Activated CD4-positive, alpha-beta T cell treated with anti-CD3 and anti-CD28 coated beads, Interleukin-2, amount 10 ng/mL, durations not matched to agents 7 days and 5 days (primary cell): ENCODE data around the gene NUP210L. TPM values are rescaled to one million over a fixed set of nuclear protein-coding genes. Genes with fewer than 3 reads are reported as not detected.

Source experiments
- CTCF ChIA-PET: fragments of 350-600 bp; sonication (Branson Sonifier 250); formaldehyde crosslinking; loops from one replicate; lab custom pipeline; 2021; ENCODE audit warnings: antibody characterized with exemption; lab: Charles Lee
- POLR2A ChIA-PET: fragments of 350-600 bp; sonication (Branson Sonifier 250); formaldehyde crosslinking; loops from one replicate; lab custom pipeline; 2021; ENCODE audit warnings: antibody characterized with exemption; lab: Charles Lee
- DNase-seq: peaks from one replicate; pipeline ENCODE4 v3.0.0-alpha.2; 2020
- H3K27ac Mint-ChIP-seq: one replicate; pipeline ENCODE4 v1.8.0; 2021; ENCODE audit warnings: mild to moderate bottlenecking, moderate library complexity, mixed read lengths
- H3K27me3 Mint-ChIP-seq: one replicate; pipeline ENCODE4 v1.8.0; 2021; ENCODE audit warnings: mixed read lengths
- H3K36me3 Mint-ChIP-seq: one replicate; pipeline ENCODE4 v1.8.0; 2021; ENCODE audit warnings: low read depth, mixed read lengths
- H3K4me1 Mint-ChIP-seq: one replicate; pipeline ENCODE4 v1.8.0; 2021; ENCODE audit warnings: mixed read lengths
- H3K4me3 Mint-ChIP-seq: one replicate; pipeline ENCODE4 v1.8.0; 2021; ENCODE audit warnings: mild to moderate bottlenecking, moderate library complexity, mixed read lengths
- H3K9me3 Mint-ChIP-seq: one replicate; pipeline ENCODE4 v1.8.0; 2021; ENCODE audit warnings: mixed read lengths
- total RNA-seq, 2 experiments: library from RNA; stranded (reverse); gene quantifications; one replicate each; pipeline ENCODE4 v1.2.3, GENCODE V29; 2021

Gene NUP210L
- total RNA-seq, 2 experiments from 2014 or later, result 0.04 to 0.12 TPM

DNA sequence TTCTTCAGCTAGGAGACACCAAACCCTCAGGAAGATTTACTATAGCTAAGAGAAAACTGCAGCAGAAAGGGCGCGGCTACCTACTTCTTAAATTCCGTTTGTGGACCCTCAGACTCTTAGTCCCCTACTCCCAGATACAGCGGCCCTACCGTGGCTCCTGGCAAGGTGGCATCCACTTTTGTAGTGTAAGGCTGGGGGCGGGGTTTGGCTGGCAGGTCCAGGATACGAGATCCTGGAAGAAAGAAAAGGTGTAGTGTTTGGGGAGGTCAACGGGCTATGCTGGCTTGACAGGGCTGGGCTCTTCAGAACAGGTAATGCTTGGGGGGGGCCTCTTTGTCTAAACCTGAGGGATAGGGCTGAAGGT is 186.9 kb downstream of the NUP210L start:
- peaks cover 63% of the 10 kb centered on the region for H3K4me1 Mint-ChIP-seq
- ChIA-PET CTCF (interaction anchor here (0.6 to 3.5 kb wide), 13 partner anchors 8 to 288 kb away, joined by 3 to 25 read pairs (median 3); partner anchors contain the start of genes CRTC2, DENND4B, JTB and RAB13), POLR2A (interaction anchor here (0.7 to 1.7 kb wide), 3 partner anchors 10 to 22 kb away, joined by 3 to 9 read pairs (median 6); partner anchors contain the start of genes JTB and RPS27)
- H3K4me3 Mint-ChIP-seq, result peak overlapping the region; percentile 88
- H3K36me3 Mint-ChIP-seq, result peaks cover 4% of the 10 kb centered on the region
- no peak for DNase-seq
- H3K9me3 Mint-ChIP-seq, result no peaks in the 10 kb centered on the region
- peak overlapping the region; percentile 95 for H3K27ac Mint-ChIP-seq
- no peaks in the 10 kb centered on the region for H3K27me3 Mint-ChIP-seq

DNA sequence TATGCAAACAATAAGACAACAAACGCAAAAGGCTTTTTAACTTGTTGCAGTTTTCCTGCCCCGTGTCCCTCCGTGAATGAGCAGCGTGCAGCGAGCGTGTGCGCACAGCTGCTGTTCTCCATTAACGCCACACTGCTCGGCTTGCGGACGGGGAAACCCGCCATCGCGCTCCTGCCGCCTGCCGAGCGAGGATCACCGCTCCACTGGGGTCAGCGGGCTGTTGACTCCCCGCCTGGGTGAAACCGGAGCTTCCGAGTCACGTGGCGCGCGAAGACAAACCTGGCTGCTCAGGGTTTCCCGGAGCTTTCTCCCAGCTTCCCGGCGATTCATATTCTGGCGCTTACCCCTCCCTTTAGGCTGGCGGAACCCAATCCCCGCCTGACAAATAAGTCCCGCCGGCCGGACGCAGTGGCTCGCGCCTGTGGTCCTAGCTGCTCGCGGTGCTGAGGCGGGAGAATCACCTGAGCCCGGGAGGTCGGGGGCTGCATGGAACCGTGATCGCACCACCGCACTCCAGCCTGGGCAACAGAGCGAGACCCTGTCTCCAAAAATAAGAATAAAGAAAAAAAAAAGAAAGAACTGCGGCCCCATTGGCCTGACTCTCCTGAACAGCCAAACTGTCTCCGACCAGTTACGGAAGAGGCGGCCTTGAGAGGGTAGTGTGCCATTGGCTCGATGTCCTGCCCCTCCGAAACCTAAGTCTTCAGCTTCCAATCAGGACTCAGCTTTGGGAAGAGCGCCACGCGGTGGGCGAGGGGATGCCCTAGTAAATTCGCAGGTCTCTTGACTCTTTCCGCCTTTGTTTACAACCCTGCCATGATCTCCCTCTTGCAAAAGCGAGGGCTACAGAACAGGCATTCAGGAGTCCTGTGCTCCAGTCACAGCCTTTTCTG is 187.5 kb downstream of the NUP210L start, which contains the start of gene CREB3L4:
Gene CREB3L4 (plus strand): TSS at position 796 of the 893 bp plus-strand sequence. CDS start 624 bp downstream, outside the sequence.
- H3K27me3 Mint-ChIP-seq, result no peaks in the 10 kb centered on the region
- ChIA-PET POLR2A (interaction anchor here (0.6 to 1.7 kb wide), 6 partner anchors 9 to 196 kb away, joined by 3 to 9 read pairs (median 5); partner anchors contain the start of genes CRTC2, JTB and RPS27), CTCF (interaction anchor here (0.6 to 3.5 kb wide), 18 partner anchors 9 to 296 kb away, joined by 3 to 25 read pairs (median 3); partner anchors contain the start of genes CRTC2, DENND4B, ILF2 and JTB)
- H3K4me3 Mint-ChIP-seq, result peak within 1 kb of the TSS; percentile 88
- H3K27ac Mint-ChIP-seq, result peak within 1 kb of the TSS; percentile 95
- DNase-seq, result peak; percentile 90
- H3K4me1 Mint-ChIP-seq, result peaks cover 62% of the 10 kb centered on the region
- H3K9me3 Mint-ChIP-seq, result no peaks in the 10 kb centered on the region
- peaks cover 4% of the 10 kb centered on the region for H3K36me3 Mint-ChIP-seq

DNA sequence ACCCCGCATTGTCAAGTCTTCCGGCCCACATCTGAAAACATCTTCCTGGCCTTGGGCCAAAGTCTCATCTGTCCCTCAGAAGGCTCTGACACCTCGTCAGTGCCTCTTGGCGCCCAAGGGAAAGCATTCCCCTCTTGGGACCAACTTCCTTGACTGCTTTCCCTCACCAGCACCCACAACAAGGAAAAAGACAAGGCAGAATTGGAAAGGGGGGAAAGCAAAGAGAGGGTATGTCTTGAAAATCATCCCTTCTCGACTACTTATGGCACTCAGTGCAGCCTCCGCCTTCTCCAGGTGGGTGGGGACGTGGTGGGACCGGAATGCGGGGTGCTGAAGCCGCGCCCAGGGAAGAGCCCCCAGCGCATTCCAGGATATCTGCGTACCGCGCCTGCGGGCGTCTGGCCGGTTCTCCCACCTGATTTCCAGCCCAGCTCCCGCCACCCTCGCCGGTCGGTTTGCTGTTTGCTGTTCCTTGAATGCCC is 191.0 kb downstream of the NUP210L start:
- no peak for DNase-seq
- peak overlapping the region; percentile 81 for H3K4me3 Mint-ChIP-seq
- ChIA-PET POLR2A (interaction anchor here (2.1 kb wide), 1 partner anchor 18 kb away, joined by 6 read pairs; no protein-coding TSS in a partner anchor), CTCF (interaction anchor here (1.2 to 2.2 kb wide), 5 partner anchors 10 to 24 kb away, joined by 4 to 13 read pairs (median 7); partner anchors contain the start of genes DENND4B and RAB13)
- peaks cover 19% of the 10 kb centered on the region for H3K36me3 Mint-ChIP-seq
- H3K27me3 Mint-ChIP-seq, result no peaks in the 10 kb centered on the region
- H3K27ac Mint-ChIP-seq, result peak overlapping the region; percentile 91
- H3K9me3 Mint-ChIP-seq, result no peaks in the 10 kb centered on the region
- H3K4me1 Mint-ChIP-seq, result peaks cover 69% of the 10 kb centered on the region

DNA sequence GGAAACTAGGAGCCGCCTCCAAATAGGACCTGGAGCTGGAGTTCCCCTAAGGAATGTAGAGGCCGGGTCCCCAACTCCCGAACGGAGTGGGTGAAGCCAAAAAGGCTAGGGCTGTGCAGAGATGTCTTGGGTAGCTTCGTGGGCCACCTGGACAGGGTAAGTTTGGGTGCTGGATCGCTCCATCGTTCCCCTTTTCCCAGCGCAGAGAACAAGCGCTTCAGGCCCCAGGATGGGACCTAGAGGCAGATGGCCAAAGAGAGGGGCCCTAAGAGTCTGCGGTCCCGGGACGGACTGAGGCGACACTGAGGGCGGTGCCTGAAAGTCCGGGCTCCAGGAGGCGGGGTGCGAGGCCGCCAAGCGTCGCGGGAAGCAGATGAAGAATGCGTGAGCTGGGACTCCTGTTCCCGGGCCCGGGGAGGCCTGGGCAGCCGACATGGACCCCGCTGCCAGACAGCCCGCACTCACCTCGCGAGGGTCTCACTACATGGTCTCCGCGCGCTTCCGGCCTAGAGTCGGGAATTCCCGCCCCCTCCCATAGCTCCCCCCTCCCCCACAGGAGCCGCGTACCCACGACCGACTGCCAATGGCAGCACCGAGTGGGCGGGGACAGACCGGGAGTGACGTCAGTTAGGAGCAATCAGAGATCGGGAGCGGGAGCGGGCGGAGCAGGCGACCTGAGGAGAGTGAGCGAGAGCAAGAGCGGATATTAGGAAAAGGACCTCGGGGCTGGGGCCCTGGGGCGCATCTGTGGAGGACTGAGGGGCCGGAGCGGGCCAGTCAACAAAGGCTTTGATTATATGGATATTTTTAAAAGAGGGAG is 191.6 kb downstream of the NUP210L start, which contains the start of gene SLC39A1:
Gene SLC39A1 (minus strand): TSS at position 508 of the 820 bp plus-strand sequence. CDS start 822 bp downstream, outside the sequence.
- Mint-ChIP-seq H3K27me3 (no peaks in the 10 kb centered on the region), H3K36me3 (peaks cover 19% of the 10 kb centered on the region), H3K4me1 (peaks cover 68% of the 10 kb centered on the region), H3K9me3 (no peaks in the 10 kb centered on the region), H3K27ac (peak within 1 kb of the TSS; percentile 91), H3K4me3 (peak within 1 kb of the TSS; percentile 81)
- DNase-seq, result peak; percentile 97
- POLR2A ChIA-PET, result interaction anchor here (0.5 to 2.1 kb wide), 4 partner anchors 17 to 309 kb away, joined by 3 to 13 read pairs (median 4); no protein-coding TSS in a partner anchor
- CTCF ChIA-PET, result interaction anchor here (1.2 to 2.2 kb wide), 7 partner anchors 9 to 24 kb away, joined by 4 to 13 read pairs (median 7); partner anchors contain the start of genes DENND4B, JTB and RAB13

DNA sequence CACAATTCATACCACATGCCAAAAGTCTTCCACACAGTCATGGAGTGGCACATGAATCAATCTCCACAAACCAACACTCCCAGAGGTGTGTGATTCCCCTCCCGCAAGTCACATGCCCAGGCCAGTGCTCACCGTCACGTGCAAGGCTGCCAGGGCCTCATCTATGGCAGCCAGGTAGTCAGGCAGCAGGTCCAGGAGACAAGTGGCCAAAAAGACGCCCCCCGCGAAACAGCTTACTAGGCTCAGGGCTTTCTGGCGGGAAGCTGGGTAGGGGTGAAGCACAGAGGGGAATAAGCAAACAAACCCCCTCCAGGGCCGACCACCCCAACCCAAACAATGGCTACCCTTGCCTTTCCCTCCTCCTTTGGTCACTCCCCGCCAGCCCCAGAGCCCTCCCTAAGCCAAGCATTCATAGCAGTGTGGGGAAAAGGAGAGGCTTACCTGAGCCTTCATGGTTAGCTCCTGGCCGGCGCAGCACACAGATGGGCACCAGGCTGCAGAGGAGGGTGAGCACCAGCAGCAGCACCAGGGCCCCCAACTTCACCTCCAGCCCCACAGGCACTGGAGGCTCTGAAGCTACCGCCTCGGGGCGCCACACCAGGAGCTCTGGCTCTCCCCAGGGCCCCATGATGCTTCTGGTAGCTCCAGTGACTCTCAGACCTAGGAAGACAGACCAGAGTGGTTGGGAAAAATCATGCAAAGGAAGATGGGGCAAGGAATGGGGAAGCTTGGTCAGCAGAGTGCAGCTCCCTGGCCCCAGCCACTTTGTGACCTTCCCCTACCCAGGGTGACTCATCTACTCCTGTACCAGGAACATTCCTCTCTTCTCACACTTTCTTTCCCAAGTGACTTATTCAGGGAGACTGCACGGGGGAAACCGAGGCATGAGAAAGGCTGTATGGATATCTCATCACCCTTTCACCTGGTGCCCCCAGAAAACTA is 192.5 kb downstream of the NUP210L start:
- Mint-ChIP-seq H3K4me1 (peaks cover 60% of the 10 kb centered on the region), H3K36me3 (peaks cover 19% of the 10 kb centered on the region), H3K27ac (peak overlapping the region; percentile 91), H3K9me3 (no peaks in the 10 kb centered on the region), H3K27me3 (no peaks in the 10 kb centered on the region), H3K4me3 (peak overlapping the region; percentile 81)
- POLR2A ChIA-PET, result interaction anchor here (0.5 to 2.1 kb wide), 2 partner anchors 17 to 270 kb away, joined by 6 to 13 read pairs; no protein-coding TSS in a partner anchor
- no peak for DNase-seq
- CTCF ChIA-PET, result interaction anchor here (1.2 to 2.2 kb wide), 7 partner anchors 8 to 25 kb away, joined by 4 to 13 read pairs (median 7); partner anchors contain the start of genes DENND4B, JTB and RAB13

DNA sequence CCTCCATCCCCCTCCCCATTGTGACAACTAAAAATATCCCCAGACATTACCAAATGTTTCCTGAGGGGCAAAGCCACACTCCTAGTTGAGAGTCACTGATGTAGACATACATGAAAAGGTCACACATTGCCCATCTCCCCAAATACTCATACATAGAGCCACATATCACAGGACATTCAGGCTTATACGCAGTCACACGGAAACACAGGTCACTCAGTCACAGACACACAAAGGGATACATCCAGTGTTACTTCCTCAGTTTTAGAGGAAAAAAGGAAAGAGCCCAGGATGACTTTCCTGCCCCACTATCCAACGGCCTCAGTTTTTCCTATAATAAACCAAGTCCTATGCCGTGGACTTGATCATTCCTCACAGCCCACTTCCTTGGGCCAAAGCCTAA is 193.5 kb downstream of the NUP210L start:
- Mint-ChIP-seq H3K27me3 (no peaks in the 10 kb centered on the region), H3K36me3 (peaks cover 25% of the 10 kb centered on the region), H3K27ac (no peak overlapping the region), H3K9me3 (no peaks in the 10 kb centered on the region), H3K4me1 (peaks cover 61% of the 10 kb centered on the region), H3K4me3 (peak overlapping the region; percentile 81)
- no peak for DNase-seq
- ChIA-PET CTCF (interaction anchor here (2.1 kb wide), 1 partner anchor 16 kb away, joined by 12 read pairs; the partner anchor contains the start of gene JTB), POLR2A (interaction anchor here (0.6 kb wide), 1 partner anchor 1073 kb away, joined by 3 read pairs; no protein-coding TSS in a partner anchor)

DNA sequence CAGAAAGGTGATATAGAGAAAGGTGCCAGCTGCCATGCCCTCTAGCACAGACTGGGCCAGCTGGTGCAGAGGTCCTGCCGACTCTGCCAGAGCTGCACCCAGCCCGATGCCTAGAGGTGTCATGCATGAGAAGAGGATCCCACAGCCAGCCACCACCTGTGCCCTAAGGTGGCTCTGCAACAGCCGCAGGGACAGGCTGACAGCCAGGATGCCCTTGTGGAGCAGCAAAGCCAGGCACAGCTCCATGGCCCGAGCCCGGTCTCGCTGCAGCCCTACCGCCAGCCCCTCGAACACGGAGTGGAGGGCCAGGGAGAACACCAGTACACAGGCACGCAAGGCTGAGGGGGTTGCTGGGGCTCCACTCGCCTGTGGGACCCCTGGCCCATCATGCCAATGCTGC is 194.7 kb downstream of the NUP210L start:
- CTCF ChIA-PET, result interaction anchor here (0.6 kb wide), 1 partner anchor 26 kb away, joined by 3 read pairs; the partner anchor contains the start of gene RAB13
- no peak overlapping the region for H3K27ac Mint-ChIP-seq
- peaks cover 63% of the 10 kb centered on the region for H3K4me1 Mint-ChIP-seq
- H3K36me3 Mint-ChIP-seq, result peaks cover 22% of the 10 kb centered on the region
- no peak for DNase-seq
- H3K27me3 Mint-ChIP-seq, result no peaks in the 10 kb centered on the region
- no peak overlapping the region for H3K4me3 Mint-ChIP-seq
- H3K9me3 Mint-ChIP-seq, result no peaks in the 10 kb centered on the region
- POLR2A ChIA-PET, result no interaction called here

DNA sequence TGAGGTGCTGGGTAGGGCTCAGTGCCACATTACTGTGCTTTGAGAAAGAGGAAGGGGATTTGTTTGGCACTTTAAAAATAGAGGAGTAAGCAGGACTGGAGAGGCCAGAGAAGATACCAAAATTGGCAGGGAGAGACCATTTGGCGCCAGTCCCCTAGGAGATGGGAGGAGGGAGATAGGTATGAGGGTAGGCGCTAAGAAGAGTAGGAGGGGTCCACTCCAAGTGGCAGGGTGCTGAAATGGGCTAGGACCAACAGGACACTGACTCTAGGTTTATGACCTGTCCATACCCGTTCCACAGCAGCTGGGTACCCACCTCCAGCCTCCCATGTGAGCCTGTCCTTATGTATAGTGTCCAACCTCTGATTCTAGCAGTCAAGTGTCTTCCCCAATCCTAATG is 195.4 kb downstream of the NUP210L start:
- Mint-ChIP-seq H3K9me3 (no peaks in the 10 kb centered on the region), H3K4me1 (peaks cover 70% of the 10 kb centered on the region), H3K27me3 (no peaks in the 10 kb centered on the region), H3K4me3 (no peak overlapping the region), H3K36me3 (peaks cover 23% of the 10 kb centered on the region), H3K27ac (peak overlapping the region; percentile 27)
- POLR2A ChIA-PET, result no interaction called here
- CTCF ChIA-PET, result interaction anchor here (0.6 kb wide), 1 partner anchor 27 kb away, joined by 3 read pairs; the partner anchor contains the start of gene RAB13
- DNase-seq, result no peak

DNA sequence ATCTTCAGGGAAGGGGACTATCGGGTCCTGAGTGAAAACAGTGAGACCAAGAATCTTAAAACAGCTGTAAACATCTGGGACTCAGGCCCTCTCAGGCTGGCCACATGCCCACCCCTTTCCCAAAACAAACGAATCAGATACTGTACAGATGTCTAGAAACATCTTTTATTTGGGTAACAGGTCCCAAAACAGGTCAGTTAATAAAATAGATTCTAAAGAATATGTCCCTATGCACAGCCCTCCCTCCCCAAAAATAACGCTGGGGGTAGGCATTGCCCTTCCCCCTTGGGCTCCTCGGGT is 196.0 kb downstream of the NUP210L start:
- CTCF ChIA-PET, result interaction anchor here (1.8 to 5.2 kb wide), 2 partner anchors 9 to 14 kb away, joined by 8 to 38 read pairs; partner anchors contain the start of genes CREB3L4 and DENND4B
- no peak for DNase-seq
- Mint-ChIP-seq H3K36me3 (peaks cover 28% of the 10 kb centered on the region), H3K4me1 (peaks cover 70% of the 10 kb centered on the region), H3K4me3 (peak overlapping the region; percentile 96), H3K27me3 (no peaks in the 10 kb centered on the region), H3K9me3 (no peaks in the 10 kb centered on the region), H3K27ac (peak overlapping the region; percentile 92)
- POLR2A ChIA-PET, result interaction anchor here (0.7 to 0.9 kb wide), 2 partner anchors 8 to 169 kb away, joined by 3 to 5 read pairs; no protein-coding TSS in a partner anchor

DNA sequence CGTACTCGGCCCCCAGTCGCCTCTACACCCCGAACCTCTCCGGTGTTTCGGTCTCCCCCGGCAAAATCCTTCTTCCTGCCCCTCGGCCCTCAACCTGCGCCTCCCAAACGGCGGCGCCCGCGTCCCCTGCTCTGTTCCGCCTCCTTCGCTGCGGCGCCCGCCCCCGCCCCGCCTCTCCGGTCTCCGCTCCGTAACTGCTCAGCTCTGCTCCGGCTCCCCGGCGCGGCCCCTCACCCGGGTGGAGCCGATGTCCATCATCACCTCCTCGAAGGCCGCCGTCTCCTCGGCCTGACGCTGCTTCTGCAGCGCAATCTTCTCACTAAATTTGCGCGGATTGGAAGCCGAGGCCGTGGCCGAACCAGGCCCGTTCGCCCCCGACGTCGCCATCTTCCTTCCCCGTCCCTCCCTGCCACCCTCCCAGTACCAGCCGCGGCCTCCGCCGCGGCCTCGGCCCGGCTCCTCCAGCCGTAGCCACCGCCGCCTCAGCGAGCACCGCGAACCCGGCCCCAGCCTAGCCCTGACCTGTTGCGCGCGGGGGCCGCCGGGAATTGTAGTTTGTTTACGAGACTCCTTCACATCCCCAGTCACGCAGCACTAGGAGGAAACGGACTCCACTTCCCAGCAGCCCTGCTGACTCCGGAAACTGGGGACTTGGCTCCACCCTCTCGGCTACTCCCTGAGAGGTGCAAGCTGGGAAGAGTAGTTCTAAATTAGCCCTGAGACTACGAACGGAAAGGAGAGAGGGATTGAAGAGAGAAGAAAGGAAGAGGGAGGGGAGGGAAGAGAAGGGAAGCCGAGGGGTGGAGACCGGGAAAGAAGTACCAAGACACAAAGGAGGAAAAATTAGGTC is 196.5 kb downstream of the NUP210L start, which contains the start of gene CRTC2:
Gene CRTC2 (minus strand): TSS at position 502 of the 850 bp plus-strand sequence. CDS start 115 bp downstream, at position 387.
- Mint-ChIP-seq H3K4me1 (peaks cover 66% of the 10 kb centered on the region), H3K9me3 (no peaks in the 10 kb centered on the region), H3K27me3 (no peaks in the 10 kb centered on the region), H3K4me3 (peak within 1 kb of the TSS; percentile 96), H3K27ac (peak within 1 kb of the TSS; percentile 92), H3K36me3 (peaks cover 33% of the 10 kb centered on the region)
- CTCF ChIA-PET, result interaction anchor here (0.6 to 5.2 kb wide), 4 partner anchors 7 to 286 kb away, joined by 3 to 38 read pairs (median 6); partner anchors contain the start of genes CREB3L4 and DENND4B
- POLR2A ChIA-PET, result interaction anchor here (0.7 to 1.0 kb wide), 3 partner anchors 8 to 168 kb away, joined by 3 to 5 read pairs (median 5); partner anchors contain the start of gene JTB
- DNase-seq, result peak; percentile 99
